Right atrium auricular region (tissue), 2 donors: ENCODE results near the gene GCN1. TPM values are rescaled to one million over a fixed set of nuclear protein-coding genes. Genes with fewer than 3 reads are reported as not detected.

Experiments used
- DNase-seq: peaks from one replicate; pipeline ENCODE4 v3.0.0-alpha.2; 2019; ENCODE audit warnings: low spot score
- H3K27ac ChIP-seq, 2 donors: fragments of 200-600 bp; sonication (generic); 1 replicate in 1 of 2; 2 replicates in 1 of 2; pipeline ENCODE4 v1.5.1; 2016 to 2019
- H3K27me3 ChIP-seq, 2 donors: fragments of 200-600 bp; sonication (generic); one replicate each; pipeline versions ENCODE4 v1.5.1 to v1.6.0; 2017 to 2019
- H3K36me3 ChIP-seq: fragments of 200-600 bp; sonication (generic); one replicate; pipeline ENCODE4 v1.5.1; 2016
- H3K4me1 ChIP-seq, 2 donors: fragments of 200-600 bp; sonication (generic); one replicate each; pipeline versions ENCODE4 v1.5.1 to v1.6.0; 2017 to 2019
- H3K4me3 ChIP-seq, 2 donors: fragments of 200-600 bp; sonication (generic); 1 replicate in 1 of 2; 2 replicates in 1 of 2; pipeline ENCODE4 v1.5.1; 2017 to 2019; ENCODE audit warnings: mild to moderate bottlenecking in 1 of 2, moderate library complexity in 1 of 2
- H3K9me3 ChIP-seq, 2 donors: fragments of 200-600 bp; sonication (generic); one replicate each; pipeline ENCODE4 v1.5.1; 2019
- CTCF ChIP-seq, 2 donors: fragments of 200-600 bp; sonication (generic); IDR thresholded peaks; one replicate each; pipeline ENCODE4 v1.5.1; 2019; ENCODE audit warnings: antibody characterized with exemption in 2 of 2
- total RNA-seq, 2 donors: library from RNA; depleted of rRNA; stranded (reverse); fragments of >200 nt; gene quantifications; one replicate each; pipeline ENCODE4 v1.1.0, GENCODE V29; 2016

GCN1 gene
- total RNA-seq, 2 donors from 2014 or later = 28.3 to 36.0 TPM

- H3K4me3 ChIP-seq = no peak overlapping the region
- H3K4me1 ChIP-seq = peaks cover 0 to 33% of the 10 kb centered on the region in 2 donors
- TF ChIP-seq CTCF (IDR thresholded peaks at IDR 0.05) = no peak
- H3K9me3 ChIP-seq = no peaks in the 10 kb centered on the region
- no peak overlapping the region for H3K27ac ChIP-seq
- peaks cover 46% of the 10 kb centered on the region for H3K36me3 ChIP-seq
- H3K27me3 ChIP-seq = no peaks in the 10 kb centered on the region
- no peak for DNase-seq
Observed at GRCh38 chr12:120103371-120103770, 91.1 kb downstream of the GCN1 start.

- no peak for DNase-seq
- no peaks in the 10 kb centered on the region for H3K9me3 ChIP-seq
- no peaks in the 10 kb centered on the region for H3K27me3 ChIP-seq
- no peak for TF ChIP-seq CTCF (IDR thresholded peaks at IDR 0.05)
- H3K4me3 ChIP-seq = no peak overlapping the region
- H3K36me3 ChIP-seq = peaks cover 46% of the 10 kb centered on the region
- H3K27ac ChIP-seq = no peak overlapping the region
- peaks cover 0 to 33% of the 10 kb centered on the region in 2 donors for H3K4me1 ChIP-seq
Observed at GRCh38 chr12:120103044-120103338, 91.5 kb downstream of the GCN1 start.

- H3K36me3 ChIP-seq = peaks cover 44% of the 10 kb centered on the region
- no peak for DNase-seq
- H3K27me3 ChIP-seq = no peaks in the 10 kb centered on the region
- H3K27ac ChIP-seq = peak overlapping the region in 1 of 2 donors; percentile 63
- H3K4me1 ChIP-seq = peaks cover 0 to 33% of the 10 kb centered on the region in 2 donors
- no peaks in the 10 kb centered on the region for H3K9me3 ChIP-seq
- H3K4me3 ChIP-seq = no peak overlapping the region
- TF ChIP-seq CTCF (IDR thresholded peaks at IDR 0.05) = no peak
Observed at GRCh38 chr12:120102189-120103043, 92.1 kb downstream of the GCN1 start.

GRCh38 chr12:120101617-120102016 is 92.9 kb downstream of the GCN1 start:
- Histone ChIP-seq H3K4me3 (no peak overlapping the region), H3K27me3 (no peaks in the 10 kb centered on the region), H3K27ac (peak overlapping the region in 1 of 2 donors; percentile 63), H3K36me3 (peaks cover 47% of the 10 kb centered on the region), H3K4me1 (peaks cover 0 to 33% of the 10 kb centered on the region in 2 donors), H3K9me3 (no peaks in the 10 kb centered on the region)
- no peak for DNase-seq
- TF ChIP-seq CTCF (IDR thresholded peaks at IDR 0.05) = no peak

- peaks cover 0 to 33% of the 10 kb centered on the region in 2 donors for H3K4me1 ChIP-seq
- no peaks in the 10 kb centered on the region for H3K9me3 ChIP-seq
- TF ChIP-seq CTCF (IDR thresholded peaks at IDR 0.05) = no peak
- H3K27ac ChIP-seq = peak overlapping the region; percentile 40 to 63
- H3K27me3 ChIP-seq = no peaks in the 10 kb centered on the region
- peaks cover 52% of the 10 kb centered on the region for H3K36me3 ChIP-seq
- no peak overlapping the region for H3K4me3 ChIP-seq
- no peak for DNase-seq
Observed at GRCh38 chr12:120101182-120101581, 93.3 kb downstream of the GCN1 start.
